SK-N-SH (cell line): ENCODE data around the gene SPRED2.

Experiments
- CTCF ChIP-seq: fragments of 200-600 bp; sonication (generic); IDR thresholded peaks from 2 replicates; pipeline ENCODE4 v1.6.1; 2017; ENCODE audit warnings: antibody characterized with exemption, mild to moderate bottlenecking, moderate library complexity
- EP300 ChIP-seq, 2 experiments: IDR thresholded peaks; 2 replicates each; pipeline versions ENCODE4 v1.4.0 to v1.6.1; 2012; ENCODE audit warnings: borderline replicate concordance in 1 of 2, low read depth in 1 of 2, low read length in 1 of 2
- FOXM1 ChIP-seq: IDR thresholded peaks from 2 replicates; pipeline ENCODE4 v1.4.0; 2012; ENCODE audit warnings: low read depth, mild to moderate bottlenecking
- JUND ChIP-seq: IDR thresholded peaks from 2 replicates; pipeline ENCODE4 v1.4.0; 2012
- ZBTB33 ChIP-seq: IDR thresholded peaks from 2 replicates; pipeline ENCODE4 v1.4.0; 2012; ENCODE audit warnings: low read depth, borderline replicate concordance

- no peak for TF ChIP-seq ZBTB33
- TF ChIP-seq CTCF: no peak
- TF ChIP-seq EP300 (IDR thresholded peaks at IDR 0.05; ENCODE audit: borderline replicate concordance in 1 of 2, low read depth in 1 of 2, low read length in 1 of 2): no peak
- no peak for TF ChIP-seq JUND
- no peak for TF ChIP-seq FOXM1
Observed at GRCh38 chr2:65305934-65306333, 126.5 kb downstream of the SPRED2 start.
